ENCODE data around the gene SF3B4.

Gene SF3B4

GRCh38 chr1:149881876-149882275 lies 45.7 kb downstream of the SF3B4 start:
- TF ChIP-seq ZFX (IDR thresholded peaks at IDR 0.05; ENCODE audit: borderline replicate concordance) (no peak), CTCF (IDR thresholded peaks at IDR 0.05) (no peak)

DNA sequence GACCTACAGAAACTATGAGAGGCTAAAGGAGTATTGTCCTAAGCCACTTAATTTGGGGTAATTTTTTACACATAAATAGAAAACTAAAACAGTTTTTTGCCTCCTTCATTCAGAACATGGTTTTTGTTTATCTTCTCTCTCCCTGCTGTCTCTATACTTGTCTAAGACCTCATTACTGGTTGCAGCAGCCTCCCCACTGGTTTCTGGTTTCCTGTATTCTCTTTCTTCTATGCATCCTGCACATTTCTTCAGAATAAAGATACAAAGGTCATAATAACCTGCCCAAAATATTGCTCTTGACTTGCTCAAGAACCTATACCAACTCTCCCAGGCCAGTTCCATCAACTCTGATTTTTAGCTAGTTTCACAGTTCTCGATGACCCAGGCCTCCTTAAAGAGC lies 48.0 kb downstream of the SF3B4 start:
- TF ChIP-seq CTCF (IDR thresholded peaks at IDR 0.05) (no peak), ZFX (IDR thresholded peaks at IDR 0.05; ENCODE audit: borderline replicate concordance) (no peak)
- H3K27ac ChIP-seq: no peak overlapping the region

More at GRCh38 chr1:149881876-149882275, 45.7 kb downstream of the SF3B4 start:
- no peak overlapping the region for H3K27ac ChIP-seq

DNA sequence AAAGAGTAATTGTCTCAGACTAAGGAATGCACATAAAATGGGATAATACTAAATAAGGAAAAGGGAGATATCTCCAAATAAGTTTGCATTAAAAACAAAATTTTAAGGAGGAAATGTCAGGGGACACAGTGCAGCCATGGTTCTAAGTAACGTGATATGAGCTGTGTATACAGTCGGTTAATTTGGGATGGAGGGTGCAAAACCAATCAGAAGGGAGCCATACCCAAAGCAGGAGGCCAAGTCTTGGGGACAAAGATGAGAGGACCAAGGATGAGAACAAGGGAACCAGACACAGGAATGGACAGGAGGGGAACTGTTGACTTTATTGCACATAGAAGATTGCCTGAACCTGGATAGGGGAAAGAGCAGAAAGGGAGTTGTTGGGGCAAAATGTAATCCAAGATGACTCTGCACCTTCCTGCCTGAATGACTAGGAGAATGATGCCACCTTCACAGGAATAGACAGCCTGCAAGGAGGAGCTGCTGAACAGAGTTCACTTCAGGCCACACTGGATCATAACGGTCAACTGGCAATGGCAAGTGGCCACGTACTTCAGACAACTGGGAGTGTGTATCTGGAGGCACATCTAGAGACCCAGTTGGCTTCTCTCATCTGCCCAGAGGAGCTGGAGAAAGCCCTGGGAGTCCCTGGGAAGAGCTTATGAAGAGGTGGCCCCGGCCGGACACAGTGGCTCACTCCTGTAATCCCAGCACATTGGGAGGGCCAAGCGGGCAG lies 50.2 kb downstream of the SF3B4 start:
- TF ChIP-seq ZFX (IDR thresholded peaks at IDR 0.05; ENCODE audit: borderline replicate concordance): no peak
- TF ChIP-seq CTCF (IDR thresholded peaks at IDR 0.05): no peak
- H3K27ac ChIP-seq: no peak overlapping the region

Measured in 22Rv1 (cell line).